HEK293 (cell line): ENCODE measurements around the gene WNK3.

Source experiments
- CTCF ChIP-seq: fragments of 450-650 bp; formaldehyde crosslinking; IDR thresholded peaks from 2 replicates; pipeline ENCODE4 v1.5.1; 2016; ENCODE audit warnings: missing biosample characterization, missing genetic modification characterization
- ZNF501 ChIP-seq: fragments of 450-650 bp; formaldehyde crosslinking; IDR thresholded peaks from 2 replicates; pipeline ENCODE4 v1.5.1; 2016; ENCODE audit warnings: missing biosample characterization, missing genetic modification characterization

GRCh38 chrX:54397113-54397512 lies 39.3 kb upstream of the WNK3 start:
- no peak for TF ChIP-seq ZNF501 (tag by site-specific recombination)
- TF ChIP-seq CTCF (tag by site-specific recombination) = no peak
